Endodermal cell (in vitro differentiated cells): Measurements from ENCODE around the gene ACADM. TPM values are rescaled to one million over a fixed set of nuclear protein-coding genes. Genes with fewer than 3 reads are reported as not detected.

Experiments
- DNase-seq: peaks from one replicate; pipeline ENCODE4 v3.0.0-alpha.2; 2017
- H3K27ac ChIP-seq: 2 replicates; pipeline ENCODE4 v1.5.1; 2013; ENCODE audit warnings: mild to moderate bottlenecking, low read depth, low read length, moderate library complexity
- H3K27me3 ChIP-seq: 2 replicates; pipeline ENCODE4 v1.6.1; 2013; ENCODE audit warnings: mild to moderate bottlenecking, low read length, moderate library complexity; ENCODE audit not compliant: insufficient read depth, control insufficient read depth, poor library complexity, severe bottlenecking
- H3K36me3 ChIP-seq: 2 replicates; pipeline ENCODE4 v1.7.0; 2013; ENCODE audit warnings: mild to moderate bottlenecking, low read length, moderate library complexity; ENCODE audit not compliant: control insufficient read depth, insufficient read depth
- H3K4me1 ChIP-seq: one replicate; pipeline ENCODE4 v1.7.0; 2013; ENCODE audit warnings: low read length; ENCODE audit not compliant: control insufficient read depth, insufficient read depth
- H3K4me3 ChIP-seq: 2 replicates; pipeline ENCODE4 v1.5.1; 2013; ENCODE audit warnings: mild to moderate bottlenecking, low read length, moderate library complexity
- H3K9ac ChIP-seq: 2 replicates; pipeline ENCODE4 v1.6.1; 2013; ENCODE audit warnings: mild to moderate bottlenecking, low read length, moderate library complexity; ENCODE audit not compliant: poor library complexity, severe bottlenecking; ENCODE audit errors: extremely low read depth
- H3K9me3 ChIP-seq: 2 replicates; pipeline ENCODE4 v1.6.1; 2013; ENCODE audit warnings: mild to moderate bottlenecking, low read length, moderate library complexity; ENCODE audit not compliant: control insufficient read depth
- H3K27ac Mint-ChIP-seq: 2 replicates; pipeline ENCODE4 v1.8.0; 2020; ENCODE audit warnings: mixed read lengths
- H3K27me3 Mint-ChIP-seq: 2 replicates; pipeline ENCODE4 v1.8.0; 2021; ENCODE audit warnings: mild to moderate bottlenecking, mixed read lengths; ENCODE audit not compliant: insufficient read depth
- H3K36me3 Mint-ChIP-seq: 2 replicates; pipeline ENCODE4 v1.8.0; 2020; ENCODE audit warnings: low read depth, mixed read lengths
- H3K4me1 Mint-ChIP-seq: 2 replicates; pipeline ENCODE4 v1.8.0; 2020; ENCODE audit warnings: mixed read lengths
- H3K4me3 Mint-ChIP-seq: 2 replicates; pipeline ENCODE4 v1.8.0; 2020; ENCODE audit warnings: mild to moderate bottlenecking, moderate library complexity, mixed read lengths
- H3K9me3 Mint-ChIP-seq: 2 replicates; pipeline ENCODE4 v1.8.0; 2020; ENCODE audit warnings: mild to moderate bottlenecking, mixed read lengths
- CTCF ChIP-seq: fragments of 200-600 bp; sonication (generic); conservative IDR thresholded peaks from 2 replicates; pipeline ENCODE4 v1.5.0; 2021; ENCODE audit warnings: antibody characterized with exemption, mild to moderate bottlenecking
- WGBS, 2 experiments: methylation state at CpG; one replicate each; pipeline versions ENCODE4 v1.1.5 to v1.1.7; 2013; ENCODE audit warnings: missing lambda C conversion rate in 2 of 2, mixed read lengths in 1 of 2; ENCODE audit not compliant: insufficient coverage in 1 of 2, insufficient read length in 1 of 2; 5-methylcytosine and 5-hydroxymethylcytosine counted together
- total RNA-seq, 2 donors: library from RNA; stranded (reverse); fragmentation: NEBNext Ultra II Directional in 1 of 2; extraction: Animal tissue kit (Norgen Biotek cat#: 25700) in 1 of 2; gene quantifications; 2 replicates in 1 of 2; 3 replicates in 1 of 2; pipeline ENCODE4 v1.2.1, GENCODE V29; 2021

Gene ACADM
- total RNA-seq, 2 donors from 2014 or later: 63.5 to 68.0 TPM

GRCh38 chr1:75792091-75792490 lies 67.6 kb downstream of the ACADM start:
- H3K36me3 ChIP-seq: peaks cover 95% of the 10 kb centered on the region
- H3K4me1 ChIP-seq: peaks cover 4% of the 10 kb centered on the region
- no peak for DNase-seq
- peaks cover 34% of the 10 kb centered on the region for H3K4me1 Mint-ChIP-seq
- H3K27ac ChIP-seq: no peak overlapping the region
- H3K36me3 Mint-ChIP-seq: peaks cover 82% of the 10 kb centered on the region
- 97 to 100% methylated on average over 2 to 3 of the region's 3 CpGs for WGBS, 2 experiments
- no peak overlapping the region for H3K27ac Mint-ChIP-seq
- H3K9ac ChIP-seq: no peak overlapping the region
- no peak overlapping the region for H3K4me3 Mint-ChIP-seq
- TF ChIP-seq CTCF: no peak
- no peaks in the 10 kb centered on the region for H3K9me3 ChIP-seq
- H3K4me3 ChIP-seq: no peak overlapping the region
- H3K27me3 ChIP-seq: no peaks in the 10 kb centered on the region
- no peaks in the 10 kb centered on the region for H3K27me3 Mint-ChIP-seq
- H3K9me3 Mint-ChIP-seq: no peaks in the 10 kb centered on the region

GRCh38 chr1:75794382-75794781 lies 69.9 kb downstream of the ACADM start:
- no peaks in the 10 kb centered on the region for H3K27me3 ChIP-seq
- no peak for TF ChIP-seq CTCF
- Mint-ChIP-seq H3K36me3 (peaks cover 76% of the 10 kb centered on the region), H3K4me1 (peaks cover 18% of the 10 kb centered on the region), H3K4me3 (no peak overlapping the region), H3K27ac (no peak overlapping the region), H3K27me3 (no peaks in the 10 kb centered on the region), H3K9me3 (no peaks in the 10 kb centered on the region)
- no peaks in the 10 kb centered on the region for H3K9me3 ChIP-seq
- 95% methylated on average over 1 of the region's 2 CpGs; no CpG with 5 or more reads in 1 of the 2 experiments for WGBS, 2 experiments
- peaks cover 86% of the 10 kb centered on the region for H3K36me3 ChIP-seq
- DNase-seq: no peak
- no peak overlapping the region for H3K4me3 ChIP-seq
- peaks cover 4% of the 10 kb centered on the region for H3K4me1 ChIP-seq
- H3K27ac ChIP-seq: no peak overlapping the region
- H3K9ac ChIP-seq: no peak overlapping the region

DNA sequence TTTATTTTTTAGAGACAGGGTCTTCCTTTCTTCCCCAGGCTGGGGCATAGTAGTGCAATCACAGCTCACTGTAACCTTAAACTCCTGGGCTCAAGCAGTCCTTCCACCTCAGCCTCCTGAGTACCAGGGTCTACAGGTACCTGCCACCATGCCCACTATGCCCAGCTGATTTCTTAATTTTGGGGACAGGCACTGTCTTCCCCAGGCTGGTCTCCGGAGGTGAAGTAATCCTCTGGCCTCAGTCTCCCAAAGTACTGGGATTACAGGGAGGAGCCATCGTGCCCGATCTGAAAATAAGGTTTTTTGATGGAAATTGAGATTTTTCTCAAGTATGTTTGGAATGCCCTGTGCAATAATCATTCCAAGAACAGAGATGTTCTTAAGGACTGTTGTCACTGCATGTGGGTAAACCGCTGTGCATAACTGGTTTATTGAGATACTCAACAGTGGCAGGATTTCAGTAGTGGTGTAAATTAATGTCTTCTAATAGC lies 71.2 kb downstream of the ACADM start:
- peaks cover 64% of the 10 kb centered on the region for H3K36me3 Mint-ChIP-seq

More for the DNA sequence above, 71.2 kb downstream of the ACADM start:
- Histone ChIP-seq H3K9ac (no peak overlapping the region), H3K4me3 (no peak overlapping the region), H3K27ac (no peak overlapping the region), H3K36me3 (peaks cover 72% of the 10 kb centered on the region), H3K27me3 (no peaks in the 10 kb centered on the region), H3K9me3 (no peaks in the 10 kb centered on the region), H3K4me1 (peaks cover 2% of the 10 kb centered on the region)
- no peak for TF ChIP-seq CTCF
- no peak overlapping the region for H3K4me3 Mint-ChIP-seq
- DNase-seq: peak; percentile 47
- 94 to 95% methylated on average over 3 to 4 of the region's 4 CpGs for WGBS, 2 experiments
- no peaks in the 10 kb centered on the region for H3K27me3 Mint-ChIP-seq
- no peaks in the 10 kb centered on the region for H3K9me3 Mint-ChIP-seq
- no peak overlapping the region for H3K27ac Mint-ChIP-seq
- H3K4me1 Mint-ChIP-seq: peaks cover 8% of the 10 kb centered on the region
